ENCODE results near the gene PHF23.

DNA sequence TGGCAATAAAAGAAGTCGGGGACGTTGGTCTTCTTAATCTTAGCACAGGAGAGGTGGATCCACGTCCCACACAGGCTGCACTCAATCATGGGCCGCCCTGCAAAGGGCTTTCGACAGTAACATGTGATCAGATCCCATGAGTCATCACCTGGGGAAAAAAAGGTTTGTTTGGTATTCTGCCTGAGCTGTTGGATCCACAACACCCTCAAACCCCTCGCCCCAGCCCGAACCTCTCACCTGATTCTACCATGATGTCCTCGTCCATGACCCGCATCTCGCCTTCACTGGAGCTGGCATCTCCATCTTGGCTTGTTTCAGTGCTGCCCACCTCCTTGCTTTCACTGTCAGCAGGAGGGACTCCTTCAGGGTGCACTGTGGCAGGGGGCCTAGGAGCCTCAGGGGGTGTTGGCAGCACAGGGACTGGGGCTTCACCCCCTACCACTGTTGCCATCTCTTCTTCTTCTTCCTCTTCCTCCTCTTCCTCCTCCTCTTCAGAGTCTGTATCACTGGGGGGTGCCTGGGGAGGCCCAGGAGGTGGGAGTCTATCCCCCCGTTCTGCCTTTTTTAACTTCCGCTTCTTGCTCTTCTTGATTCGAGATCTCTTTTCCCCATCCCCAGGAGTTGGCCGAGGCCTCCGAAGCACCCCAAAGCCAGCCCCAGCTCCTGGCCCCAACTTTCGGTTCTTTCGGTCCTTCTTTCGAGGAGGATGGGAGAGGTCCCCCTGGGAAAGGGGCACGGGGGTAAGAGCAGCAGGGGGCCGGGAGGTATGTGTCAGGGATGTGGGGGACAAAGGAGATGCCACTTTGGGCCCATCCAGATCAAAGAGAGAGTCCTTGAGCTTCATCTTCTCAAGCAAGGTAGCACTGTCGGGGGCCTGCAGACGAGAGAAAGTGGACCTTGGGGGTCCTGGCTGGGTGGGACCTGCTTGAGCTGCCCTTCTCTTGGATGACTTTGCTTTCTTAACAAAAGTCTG, 3.3 kb downstream of the PHF23 start:
- TF ChIP-seq, protein P1, sequence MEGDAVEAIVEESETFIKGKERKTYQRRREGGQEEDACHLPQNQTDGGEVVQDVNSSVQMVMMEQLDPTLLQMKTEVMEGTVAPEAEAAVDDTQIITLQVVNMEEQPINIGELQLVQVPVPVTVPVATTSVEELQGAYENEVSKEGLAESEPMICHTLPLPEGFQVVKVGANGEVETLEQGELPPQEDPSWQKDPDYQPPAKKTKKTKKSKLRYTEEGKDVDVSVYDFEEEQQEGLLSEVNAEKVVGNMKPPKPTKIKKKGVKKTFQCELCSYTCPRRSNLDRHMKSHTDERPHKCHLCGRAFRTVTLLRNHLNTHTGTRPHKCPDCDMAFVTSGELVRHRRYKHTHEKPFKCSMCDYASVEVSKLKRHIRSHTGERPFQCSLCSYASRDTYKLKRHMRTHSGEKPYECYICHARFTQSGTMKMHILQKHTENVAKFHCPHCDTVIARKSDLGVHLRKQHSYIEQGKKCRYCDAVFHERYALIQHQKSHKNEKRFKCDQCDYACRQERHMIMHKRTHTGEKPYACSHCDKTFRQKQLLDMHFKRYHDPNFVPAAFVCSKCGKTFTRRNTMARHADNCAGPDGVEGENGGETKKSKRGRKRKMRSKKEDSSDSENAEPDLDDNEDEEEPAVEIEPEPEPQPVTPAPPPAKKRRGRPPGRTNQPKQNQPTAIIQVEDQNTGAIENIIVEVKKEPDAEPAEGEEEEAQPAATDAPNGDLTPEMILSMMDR (conservative IDR thresholded peaks at IDR 0.05 in 1 of 2, IDR thresholded peaks at IDR 0.05 in 1 of 2; ENCODE audit: extremely low read depth in 1 of 2, insufficient read depth in 1 of 2, low read depth in 1 of 2, low read length in 2 of 2) = no peak
- TF ChIP-seq EZH2 (IDR thresholded peaks at IDR 0.05; ENCODE audit: borderline replicate concordance, low read length) = no peak
